Measurements from ENCODE around the gene LLPH. TPM values are rescaled to one million over a fixed set of nuclear protein-coding genes. Genes with fewer than 3 reads are reported as not detected.
A peak's percentile ranks its signal among the peaks of the same experiment; 100 is the strongest.

The LLPH gene
- total RNA-seq, 1 experiment from 2014 or later: 33.4 TPM

DNA sequence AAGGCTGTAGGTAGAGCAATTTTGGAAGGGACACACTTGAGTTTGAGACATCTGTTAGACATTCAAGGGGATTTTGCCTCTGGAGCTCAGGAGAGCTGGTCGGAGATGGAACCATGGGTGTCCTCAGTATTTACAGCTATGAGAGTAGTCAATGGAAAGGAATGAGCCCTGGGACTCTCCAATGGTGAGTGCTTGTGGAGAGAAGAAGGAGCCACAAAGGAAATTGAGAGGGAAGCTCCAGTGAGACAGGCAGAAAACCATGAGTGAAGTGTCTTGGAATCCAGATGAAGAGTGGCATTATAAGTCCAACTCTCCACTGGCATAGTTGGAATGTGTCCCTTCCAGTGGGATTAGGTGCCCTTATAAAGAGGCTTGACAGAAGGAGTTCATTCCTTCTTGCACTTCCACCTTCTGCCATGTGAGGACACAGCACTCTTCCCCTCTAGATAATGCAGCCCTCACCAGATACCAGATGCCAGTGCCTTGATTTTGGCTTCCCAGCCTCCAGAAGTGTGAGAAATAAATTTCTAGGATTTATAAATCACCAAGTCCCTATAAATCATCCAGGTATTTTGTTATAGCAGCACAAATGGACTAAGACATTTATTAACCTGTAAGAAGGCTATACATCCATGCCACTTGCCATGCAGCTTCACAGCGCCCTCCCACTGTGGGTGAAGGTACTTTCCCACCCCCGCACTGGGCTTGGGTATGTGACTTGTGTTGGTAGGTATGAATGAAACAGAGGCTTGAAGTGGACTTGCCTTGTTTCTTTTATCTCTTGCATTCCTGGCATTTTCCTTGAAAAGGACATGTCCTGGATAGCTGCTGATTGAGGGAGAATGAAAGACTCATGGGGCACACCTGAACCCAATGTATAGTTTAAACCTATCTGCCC, 27.3 kb downstream of the LLPH start:
- H4K8ac ChIP-seq (replicated peaks; ENCODE audit: insufficient read length, low read depth, low read length): no peak overlapping the region
- no peak overlapping the region for H3K9ac ChIP-seq (ENCODE audit: extremely low read depth, insufficient read length, low read length)
- no peak overlapping the region for H3K56ac ChIP-seq (ENCODE audit: insufficient read length, low read depth, low read length)
- H3K79me1 ChIP-seq (ENCODE audit: insufficient read depth, low read depth, low read length, poor library complexity, severe bottlenecking): no peaks in the 10 kb centered on the region
- no peak overlapping the region for H2BK120ac ChIP-seq (ENCODE audit: low read depth, low read length, poor library complexity, severe bottlenecking)
- peak; percentile 64 for DNase-seq
- H3K23me2 ChIP-seq (ENCODE audit: insufficient read length, low read depth, low read length, poor library complexity, severe bottlenecking): no peaks in the 10 kb centered on the region
- H2BK5ac ChIP-seq (ENCODE audit: insufficient read length, low read length): no peak overlapping the region
- H2BK15ac ChIP-seq (ENCODE audit: low read depth, low read length): no peak overlapping the region
- no peak overlapping the region for H3K18ac ChIP-seq (ENCODE audit: insufficient read length, low read depth, low read length)
- Mint-ChIP-seq H3K36me3 (ENCODE audit: insufficient read depth in 1 of 3, low read depth in 3 of 3) (peaks cover 6 to 14% (median 9%) of the 10 kb centered on the region in 3 experiments; a peak in 4 of 7 replicates), H3K4me1 (peaks cover 12% of the 10 kb centered on the region in 2 experiments), H3K27ac (no peak overlapping the region; a peak in 1 of 7 replicates), H3K27me3 (ENCODE audit: low read depth) (no peaks in the 10 kb centered on the region; the same call in none of the 2 replicates), H3K4me3 (no peak overlapping the region), H3K9me3 (peaks cover 17 to 20% of the 10 kb centered on the region in 2 experiments)
- no peaks in the 10 kb centered on the region for H4K20me1 ChIP-seq (ENCODE audit: control insufficient read depth, insufficient read depth, insufficient read length)
- no peaks in the 10 kb centered on the region for H3K79me2 ChIP-seq (ENCODE audit: insufficient read depth, low read length)
- no peak overlapping the region for H3K23ac ChIP-seq (ENCODE audit: insufficient read length, low read depth, low read length)
- H3T11ph ChIP-seq (ENCODE audit: low read length): no peak overlapping the region
- no peak overlapping the region for H3K27ac ChIP-seq (ENCODE audit: insufficient read length, low read depth, low read length)
- no peak overlapping the region for H4K5ac ChIP-seq (ENCODE audit: insufficient read length, low read depth, low read length)
- no peak overlapping the region for H2BK12ac ChIP-seq (ENCODE audit: insufficient read length, low read depth, low read length)
- H2BK20ac ChIP-seq (ENCODE audit: low read depth, low read length, poor library complexity, severe bottlenecking): no peak overlapping the region
- H3K9me3 ChIP-seq (ENCODE audit: control insufficient read depth, low read depth, low read length): no peaks in the 10 kb centered on the region
- peaks cover 6% of the 10 kb centered on the region; the same call in 1 of the 2 replicates for H3K4me1 ChIP-seq (ENCODE audit: insufficient read depth, low read length)
- no peak overlapping the region for H2AK5ac ChIP-seq (ENCODE audit: insufficient read length, low read length)
- WGBS (ENCODE audit: extremely low coverage, insufficient read length, low lambda C conversion rate): no CpG with 5 or more reads among the region's 3 CpGs
- no peak overlapping the region for H3K4ac ChIP-seq (ENCODE audit: low read depth, low read length)
- TF ChIP-seq, protein P1, sequence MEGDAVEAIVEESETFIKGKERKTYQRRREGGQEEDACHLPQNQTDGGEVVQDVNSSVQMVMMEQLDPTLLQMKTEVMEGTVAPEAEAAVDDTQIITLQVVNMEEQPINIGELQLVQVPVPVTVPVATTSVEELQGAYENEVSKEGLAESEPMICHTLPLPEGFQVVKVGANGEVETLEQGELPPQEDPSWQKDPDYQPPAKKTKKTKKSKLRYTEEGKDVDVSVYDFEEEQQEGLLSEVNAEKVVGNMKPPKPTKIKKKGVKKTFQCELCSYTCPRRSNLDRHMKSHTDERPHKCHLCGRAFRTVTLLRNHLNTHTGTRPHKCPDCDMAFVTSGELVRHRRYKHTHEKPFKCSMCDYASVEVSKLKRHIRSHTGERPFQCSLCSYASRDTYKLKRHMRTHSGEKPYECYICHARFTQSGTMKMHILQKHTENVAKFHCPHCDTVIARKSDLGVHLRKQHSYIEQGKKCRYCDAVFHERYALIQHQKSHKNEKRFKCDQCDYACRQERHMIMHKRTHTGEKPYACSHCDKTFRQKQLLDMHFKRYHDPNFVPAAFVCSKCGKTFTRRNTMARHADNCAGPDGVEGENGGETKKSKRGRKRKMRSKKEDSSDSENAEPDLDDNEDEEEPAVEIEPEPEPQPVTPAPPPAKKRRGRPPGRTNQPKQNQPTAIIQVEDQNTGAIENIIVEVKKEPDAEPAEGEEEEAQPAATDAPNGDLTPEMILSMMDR (conservative IDR thresholded peaks at IDR 0.05): peak; percentile 65
- no peaks in the 10 kb centered on the region for H3K27me3 ChIP-seq (ENCODE audit: insufficient read depth, low read length)
- no peak overlapping the region for H2AFZ ChIP-seq (ENCODE audit: low read length)
- no peak overlapping the region for H4K91ac ChIP-seq (ENCODE audit: insufficient read length, low read depth, low read length)
- no peak overlapping the region for H3K14ac ChIP-seq (ENCODE audit: insufficient read depth, low read length)
- H3K4me2 ChIP-seq (ENCODE audit: insufficient read depth, insufficient read length, low read length): no peak overlapping the region
